ENCODE measurements around the gene LRIG2. TPM values are rescaled to one million over a fixed set of nuclear protein-coding genes. Genes with fewer than 3 reads are reported as not detected.

LRIG2 gene
- total RNA-seq, 1 experiment from 2014 or later = 23.2 TPM

DNA sequence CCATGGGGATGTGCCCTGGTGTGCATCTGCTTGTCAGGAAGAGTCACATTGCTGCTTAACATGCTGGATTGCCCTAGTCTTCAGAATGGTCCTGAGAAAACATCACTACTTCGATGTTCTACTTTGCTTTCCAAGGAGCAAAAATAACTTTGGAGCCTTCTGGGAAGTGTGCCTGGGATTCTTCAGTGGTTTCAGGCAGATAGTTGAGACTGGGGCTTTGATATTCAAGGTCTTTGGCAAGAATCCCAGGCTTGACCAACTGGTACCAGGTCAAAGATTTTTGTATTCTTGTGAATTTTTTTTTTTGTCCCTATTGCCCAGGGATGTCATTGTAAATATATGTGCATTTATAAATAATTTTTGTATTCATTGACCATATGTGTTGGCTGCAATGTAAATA is 51.4 kb downstream of the LRIG2 start:
- no peak overlapping the region for H4K5ac ChIP-seq (ENCODE audit: insufficient read length, low read depth, low read length)
- no peak overlapping the region for H3K18ac ChIP-seq (ENCODE audit: insufficient read length, low read depth, low read length)
- no peak overlapping the region for H3K27ac Mint-ChIP-seq
- H3K4ac ChIP-seq (ENCODE audit: low read depth, low read length) = no peak overlapping the region
- no peak overlapping the region for H3K23ac ChIP-seq (ENCODE audit: insufficient read length, low read depth, low read length)
- H3K27me3 ChIP-seq (ENCODE audit: insufficient read depth, low read length) = no peaks in the 10 kb centered on the region
- H2BK15ac ChIP-seq (ENCODE audit: low read depth, low read length) = no peak overlapping the region
- H3K4me3 Mint-ChIP-seq = no peak overlapping the region
- H3K4me1 ChIP-seq (ENCODE audit: insufficient read depth, low read length) = no peaks in the 10 kb centered on the region
- H3K79me1 ChIP-seq (ENCODE audit: insufficient read depth, low read depth, low read length, poor library complexity, severe bottlenecking) = no peaks in the 10 kb centered on the region
- H3K27me3 Mint-ChIP-seq (ENCODE audit: low read depth) = no peaks in the 10 kb centered on the region
- H2AK5ac ChIP-seq (ENCODE audit: insufficient read length, low read length) = no peak overlapping the region
- H2BK120ac ChIP-seq (ENCODE audit: low read depth, low read length, poor library complexity, severe bottlenecking) = no peak overlapping the region
- no peaks in the 10 kb centered on the region for H3K9me3 ChIP-seq (ENCODE audit: control insufficient read depth, low read depth, low read length)
- no peaks in the 10 kb centered on the region for H3K9me3 Mint-ChIP-seq
- WGBS (ENCODE audit: extremely low coverage, insufficient read length, low lambda C conversion rate) = no CpG with 5 or more reads among the region's 1 CpG
- H3T11ph ChIP-seq (ENCODE audit: low read length) = no peak overlapping the region
- peaks cover under 1 to 2% of the 10 kb centered on the region in 2 experiments for H3K4me1 Mint-ChIP-seq
- H3K79me2 ChIP-seq (ENCODE audit: insufficient read depth, low read length) = no peaks in the 10 kb centered on the region
- no peak overlapping the region for H3K27ac ChIP-seq (ENCODE audit: insufficient read length, low read depth, low read length)
- H3K14ac ChIP-seq (ENCODE audit: insufficient read depth, low read length) = no peak overlapping the region
- no peak overlapping the region for H4K91ac ChIP-seq (ENCODE audit: insufficient read length, low read depth, low read length)
- DNase-seq = no peak
- H2AFZ ChIP-seq (ENCODE audit: low read length) = no peak overlapping the region
- H2BK5ac ChIP-seq (ENCODE audit: insufficient read length, low read length) = no peak overlapping the region
- H3K36me3 Mint-ChIP-seq (ENCODE audit: insufficient read depth in 1 of 3, low read depth in 3 of 3) = peaks cover 44 to 83% (median 72%) of the 10 kb centered on the region in 3 experiments; a peak in 6 of 7 replicates
- H3K23me2 ChIP-seq (ENCODE audit: insufficient read length, low read depth, low read length, poor library complexity, severe bottlenecking) = no peaks in the 10 kb centered on the region
- H4K20me1 ChIP-seq (ENCODE audit: control insufficient read depth, insufficient read depth, insufficient read length) = no peaks in the 10 kb centered on the region
- no peak overlapping the region for H3K9ac ChIP-seq (ENCODE audit: extremely low read depth, insufficient read length, low read length)
- no peak overlapping the region for H4K8ac ChIP-seq (replicated peaks; ENCODE audit: insufficient read length, low read depth, low read length)
- no peak overlapping the region for H3K56ac ChIP-seq (ENCODE audit: insufficient read length, low read depth, low read length)
- no peak overlapping the region for H2BK20ac ChIP-seq (ENCODE audit: low read depth, low read length, poor library complexity, severe bottlenecking)
- H3K4me2 ChIP-seq (ENCODE audit: insufficient read depth, insufficient read length, low read length) = no peak overlapping the region
- H2BK12ac ChIP-seq (ENCODE audit: insufficient read length, low read depth, low read length) = no peak overlapping the region
- TF ChIP-seq, protein P1, sequence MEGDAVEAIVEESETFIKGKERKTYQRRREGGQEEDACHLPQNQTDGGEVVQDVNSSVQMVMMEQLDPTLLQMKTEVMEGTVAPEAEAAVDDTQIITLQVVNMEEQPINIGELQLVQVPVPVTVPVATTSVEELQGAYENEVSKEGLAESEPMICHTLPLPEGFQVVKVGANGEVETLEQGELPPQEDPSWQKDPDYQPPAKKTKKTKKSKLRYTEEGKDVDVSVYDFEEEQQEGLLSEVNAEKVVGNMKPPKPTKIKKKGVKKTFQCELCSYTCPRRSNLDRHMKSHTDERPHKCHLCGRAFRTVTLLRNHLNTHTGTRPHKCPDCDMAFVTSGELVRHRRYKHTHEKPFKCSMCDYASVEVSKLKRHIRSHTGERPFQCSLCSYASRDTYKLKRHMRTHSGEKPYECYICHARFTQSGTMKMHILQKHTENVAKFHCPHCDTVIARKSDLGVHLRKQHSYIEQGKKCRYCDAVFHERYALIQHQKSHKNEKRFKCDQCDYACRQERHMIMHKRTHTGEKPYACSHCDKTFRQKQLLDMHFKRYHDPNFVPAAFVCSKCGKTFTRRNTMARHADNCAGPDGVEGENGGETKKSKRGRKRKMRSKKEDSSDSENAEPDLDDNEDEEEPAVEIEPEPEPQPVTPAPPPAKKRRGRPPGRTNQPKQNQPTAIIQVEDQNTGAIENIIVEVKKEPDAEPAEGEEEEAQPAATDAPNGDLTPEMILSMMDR (conservative IDR thresholded peaks at IDR 0.05) = no peak
